ENCODE results near the gene BCL2L14. TPM values are rescaled to one million over a fixed set of nuclear protein-coding genes. Genes with fewer than 3 reads are reported as not detected.
"Not testable (repeated sequence)": the region's sequence is repeated elsewhere in the genome, so short reads cannot be mapped to it uniquely, and the experiment has no call there.

The BCL2L14 gene
- total RNA-seq, 4 donors from 2014 or later = not detected

GRCh38 chr12:12128670-12129069 lies 57.9 kb downstream of the BCL2L14 start:
- Histone ChIP-seq H3K27ac (no peak overlapping the region), H3K4me3 (no peak overlapping the region), H3K36me3 (peaks cover 36% of the 10 kb centered on the region), H3K27me3 (no peaks in the 10 kb centered on the region), H3K9me3 (no peaks in the 10 kb centered on the region), H3K4me1 (no peaks in the 10 kb centered on the region)
- TF ChIP-seq POLR2AphosphoS5 (IDR thresholded peaks at IDR 0.05) (no peak), POLR2A (IDR thresholded peaks at IDR 0.05) (no peak), EP300 (IDR thresholded peaks at IDR 0.05) (no peak), CTCF (IDR thresholded peaks at IDR 0.05) (no peak)
- no peak for DNase-seq (ENCODE audit: low spot score in 2 of 2)
- WGBS = 73% methylated on average over 4 of the region's 4 CpGs

GRCh38 chr12:12133259-12133658 lies 62.5 kb downstream of the BCL2L14 start:
- no peaks in the 10 kb centered on the region for H3K4me1 ChIP-seq
- H3K9me3 ChIP-seq = no peaks in the 10 kb centered on the region
- peaks cover 34% of the 10 kb centered on the region for H3K36me3 ChIP-seq
- no peak for TF ChIP-seq POLR2A (IDR thresholded peaks at IDR 0.05)
- no peak for TF ChIP-seq CTCF (IDR thresholded peaks at IDR 0.05)
- TF ChIP-seq POLR2AphosphoS5 (IDR thresholded peaks at IDR 0.05) = no peak
- no peak for TF ChIP-seq EP300 (IDR thresholded peaks at IDR 0.05)
- H3K27me3 ChIP-seq = no peaks in the 10 kb centered on the region
- no peak overlapping the region for H3K27ac ChIP-seq
- 82% methylated on average over 3 of the region's 3 CpGs for WGBS
- no peak for DNase-seq (ENCODE audit: low spot score in 2 of 2)
- H3K4me3 ChIP-seq = no peak overlapping the region

- Histone ChIP-seq H3K27me3 (no peaks in the 10 kb centered on the region), H3K4me1 (no peaks in the 10 kb centered on the region), H3K27ac (no peak overlapping the region), H3K9me3 (no peaks in the 10 kb centered on the region), H3K36me3 (peaks cover 34% of the 10 kb centered on the region), H3K4me3 (no peak overlapping the region)
- 94% methylated on average over 5 of the region's 5 CpGs for WGBS
- no peak for TF ChIP-seq EP300 (IDR thresholded peaks at IDR 0.05)
- TF ChIP-seq POLR2AphosphoS5 (IDR thresholded peaks at IDR 0.05) = no peak
- TF ChIP-seq POLR2A (IDR thresholded peaks at IDR 0.05) = no peak
- TF ChIP-seq CTCF (IDR thresholded peaks at IDR 0.05) = no peak
- no peak for DNase-seq (ENCODE audit: low spot score in 2 of 2)
Measured at GRCh38 chr12:12133785-12134184, 63.0 kb downstream of the BCL2L14 start.

- Histone ChIP-seq H3K36me3 (peaks cover 19% of the 10 kb centered on the region), H3K27me3 (no peaks in the 10 kb centered on the region), H3K27ac (no peak overlapping the region), H3K4me3 (no peak overlapping the region), H3K9me3 (no peaks in the 10 kb centered on the region), H3K4me1 (no peaks in the 10 kb centered on the region)
- no peak for DNase-seq (ENCODE audit: low spot score in 2 of 2)
- TF ChIP-seq POLR2A (IDR thresholded peaks at IDR 0.05) = no peak
- TF ChIP-seq POLR2AphosphoS5 (IDR thresholded peaks at IDR 0.05) = no peak
- no peak for TF ChIP-seq CTCF (IDR thresholded peaks at IDR 0.05)
- TF ChIP-seq EP300 (IDR thresholded peaks at IDR 0.05) = no peak
- WGBS = 92% methylated on average over 3 of the region's 3 CpGs
Measured at GRCh38 chr12:12138203-12139154, 67.7 kb downstream of the BCL2L14 start.

GRCh38 chr12:12141000-12141399 lies 70.3 kb downstream of the BCL2L14 start:
- DNase-seq (ENCODE audit: low spot score in 2 of 2) = no peak
- no peak overlapping the region for H3K27ac ChIP-seq
- no peak for TF ChIP-seq POLR2AphosphoS5 (IDR thresholded peaks at IDR 0.05)
- TF ChIP-seq POLR2A (IDR thresholded peaks at IDR 0.05) = no peak
- TF ChIP-seq CTCF (IDR thresholded peaks at IDR 0.05) = no peak
- no peak for TF ChIP-seq EP300 (IDR thresholded peaks at IDR 0.05)
- H3K4me1 ChIP-seq = no peaks in the 10 kb centered on the region
- H3K4me3 ChIP-seq = no peak overlapping the region
- peaks cover 10% of the 10 kb centered on the region for H3K36me3 ChIP-seq
- no peaks in the 10 kb centered on the region for H3K9me3 ChIP-seq
- H3K27me3 ChIP-seq = no peaks in the 10 kb centered on the region

- WGBS = 0% methylated on average over 1 of the region's 1 CpG
- H3K36me3 ChIP-seq = peaks cover 13% of the 10 kb centered on the region
- H3K9me3 ChIP-seq; H3K4me1 ChIP-seq; H3K4me3 ChIP-seq; H3K27ac ChIP-seq; H3K27me3 ChIP-seq; DNase-seq (ENCODE audit: low spot score in 2 of 2): not testable (repeated sequence)
Measured at GRCh38 chr12:12144531-12144930, 73.8 kb downstream of the BCL2L14 start.

All from suprapubic skin (tissue), 4 donors.